Keratinocyte (primary cell): ENCODE data around the gene SAG.

Source experiments
- EZH2 ChIP-seq: IDR thresholded peaks from one replicate; pipeline ENCODE4 v1.6.1; 2012; ENCODE audit warnings: inconsistent platforms, mild to moderate bottlenecking, low read length, moderate library complexity
- TF ChIP-seq, protein P1 (sequence below), 3 experiments: IDR thresholded peaks in 1 of 3; conservative IDR thresholded peaks in 1 of 3; optimal IDR thresholded peaks in 1 of 3; 2 replicates in 2 of 3; 3 replicates in 1 of 3; pipeline versions ENCODE3 to v1.5.1; 2011; ENCODE audit warnings: low read length in 3 of 3, mild to moderate bottlenecking in 3 of 3, moderate library complexity in 2 of 3, control low read depth in 1 of 3, inconsistent platforms in 1 of 3; ENCODE audit not compliant: insufficient read depth in 2 of 3; ENCODE audit errors: extremely low read depth in 1 of 3

DNA sequence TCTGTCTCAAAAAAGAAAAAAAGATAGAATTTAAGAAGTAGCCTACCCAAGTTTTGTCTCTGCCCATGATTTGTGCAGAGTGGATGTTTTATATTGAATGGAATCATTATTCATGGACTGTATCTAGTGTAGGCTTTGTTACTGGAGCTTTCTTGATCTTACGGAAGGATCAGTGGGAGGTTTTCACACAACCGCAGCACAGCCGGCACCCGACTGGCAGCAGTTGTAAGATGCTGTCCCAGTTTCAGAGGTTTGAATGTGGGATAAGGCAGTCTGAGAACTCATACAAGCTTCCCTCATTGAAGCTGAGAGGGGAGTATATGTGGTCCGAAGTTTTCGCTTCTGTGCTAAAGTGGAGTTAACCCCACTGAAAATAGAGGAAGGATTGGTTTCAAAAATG, 19.7 kb upstream of the SAG start:
- TF ChIP-seq, protein P1, sequence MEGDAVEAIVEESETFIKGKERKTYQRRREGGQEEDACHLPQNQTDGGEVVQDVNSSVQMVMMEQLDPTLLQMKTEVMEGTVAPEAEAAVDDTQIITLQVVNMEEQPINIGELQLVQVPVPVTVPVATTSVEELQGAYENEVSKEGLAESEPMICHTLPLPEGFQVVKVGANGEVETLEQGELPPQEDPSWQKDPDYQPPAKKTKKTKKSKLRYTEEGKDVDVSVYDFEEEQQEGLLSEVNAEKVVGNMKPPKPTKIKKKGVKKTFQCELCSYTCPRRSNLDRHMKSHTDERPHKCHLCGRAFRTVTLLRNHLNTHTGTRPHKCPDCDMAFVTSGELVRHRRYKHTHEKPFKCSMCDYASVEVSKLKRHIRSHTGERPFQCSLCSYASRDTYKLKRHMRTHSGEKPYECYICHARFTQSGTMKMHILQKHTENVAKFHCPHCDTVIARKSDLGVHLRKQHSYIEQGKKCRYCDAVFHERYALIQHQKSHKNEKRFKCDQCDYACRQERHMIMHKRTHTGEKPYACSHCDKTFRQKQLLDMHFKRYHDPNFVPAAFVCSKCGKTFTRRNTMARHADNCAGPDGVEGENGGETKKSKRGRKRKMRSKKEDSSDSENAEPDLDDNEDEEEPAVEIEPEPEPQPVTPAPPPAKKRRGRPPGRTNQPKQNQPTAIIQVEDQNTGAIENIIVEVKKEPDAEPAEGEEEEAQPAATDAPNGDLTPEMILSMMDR (optimal IDR thresholded peaks at IDR 0.05 in 1 of 3, IDR thresholded peaks at IDR 0.05 in 1 of 3, conservative IDR thresholded peaks at IDR 0.05 in 1 of 3; ENCODE audit: extremely low read depth in 1 of 3, insufficient read depth in 2 of 3, low read length in 3 of 3): no peak
- no peak for TF ChIP-seq EZH2
